ENCODE data around the gene SUGT1. TPM values are rescaled to one million over a fixed set of nuclear protein-coding genes. Genes with fewer than 3 reads are reported as not detected.
"Not testable (repeated sequence)": the region's sequence is repeated elsewhere in the genome, so short reads cannot be mapped to it uniquely, and the experiment has no call there.

SUGT1 gene
- total and polyA plus RNA-seq, 2 of the 13 experiments (the other 11 are each of a cell fraction or from before 2014, with no cell fraction given) = 23.1 to 71.2 TPM

DNA sequence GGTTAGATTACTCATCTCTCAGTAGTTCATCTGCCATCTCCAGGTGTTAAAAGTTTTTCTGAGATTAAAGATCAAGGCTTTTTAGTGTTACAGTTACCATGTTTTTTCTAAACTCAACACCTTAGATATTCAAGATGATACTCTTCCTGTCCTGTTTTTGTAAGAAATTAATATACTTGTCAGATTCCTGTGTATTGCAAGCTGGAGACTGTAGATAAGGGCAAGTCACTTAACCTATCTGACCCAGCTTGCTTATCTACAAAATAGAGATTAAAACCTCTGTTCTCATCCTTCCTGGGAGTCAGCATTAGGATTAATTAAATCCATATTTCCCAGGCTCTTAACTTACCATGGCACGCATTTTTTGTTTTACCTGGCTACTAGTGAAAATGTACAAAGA lies 25.2 kb downstream of the SUGT1 start:
- Histone ChIP-seq H3K4me3 (replicated peaks in 1 of 3; ENCODE audit: insufficient read depth in 1 of 3, low read depth in 2 of 3, low read length in 3 of 3) (no peak overlapping the region), H3K4me1 (ENCODE audit: insufficient read depth, low read length) (no peaks in the 10 kb centered on the region), H3K79me2 (ENCODE audit: insufficient read depth, low read length) (no peaks in the 10 kb centered on the region), H3K9ac (ENCODE audit: insufficient read depth, low read depth, low read length) (no peak overlapping the region), H3K9me3 (ENCODE audit: low read length) (no peaks in the 10 kb centered on the region), H3K27me3 (ENCODE audit: control insufficient read depth in 1 of 2, insufficient read depth in 2 of 2, low read length in 2 of 2) (no peaks in the 10 kb centered on the region), H3K36me3 (replicated peaks in 1 of 2; ENCODE audit: control insufficient read depth in 1 of 2, insufficient read depth in 2 of 2, low read length in 2 of 2) (peaks cover 7 to 43% of the 10 kb centered on the region in 2 experiments), H3K4me2 (ENCODE audit: low read depth, low read length) (no peak overlapping the region), H2AFZ (ENCODE audit: low read length) (no peak overlapping the region), H4K20me1 (ENCODE audit: insufficient read depth, low read length) (no peaks in the 10 kb centered on the region), H3K27ac (ENCODE audit: extremely low read length, insufficient read depth, low read length) (no peak overlapping the region)
- no peak for TF ChIP-seq TSC22D2 (CRISPR knock-in tag; IDR thresholded peaks at IDR 0.05; ENCODE audit: borderline replicate concordance)
- TF ChIP-seq, protein P1, sequence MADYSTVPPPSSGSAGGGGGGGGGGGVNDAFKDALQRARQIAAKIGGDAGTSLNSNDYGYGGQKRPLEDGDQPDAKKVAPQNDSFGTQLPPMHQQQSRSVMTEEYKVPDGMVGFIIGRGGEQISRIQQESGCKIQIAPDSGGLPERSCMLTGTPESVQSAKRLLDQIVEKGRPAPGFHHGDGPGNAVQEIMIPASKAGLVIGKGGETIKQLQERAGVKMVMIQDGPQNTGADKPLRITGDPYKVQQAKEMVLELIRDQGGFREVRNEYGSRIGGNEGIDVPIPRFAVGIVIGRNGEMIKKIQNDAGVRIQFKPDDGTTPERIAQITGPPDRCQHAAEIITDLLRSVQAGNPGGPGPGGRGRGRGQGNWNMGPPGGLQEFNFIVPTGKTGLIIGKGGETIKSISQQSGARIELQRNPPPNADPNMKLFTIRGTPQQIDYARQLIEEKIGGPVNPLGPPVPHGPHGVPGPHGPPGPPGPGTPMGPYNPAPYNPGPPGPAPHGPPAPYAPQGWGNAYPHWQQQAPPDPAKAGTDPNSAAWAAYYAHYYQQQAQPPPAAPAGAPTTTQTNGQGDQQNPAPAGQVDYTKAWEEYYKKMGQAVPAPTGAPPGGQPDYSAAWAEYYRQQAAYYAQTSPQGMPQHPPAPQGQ (CRISPR knock-in tag; IDR thresholded peaks at IDR 0.05; ENCODE audit: borderline replicate concordance) = no peak
- TF ChIP-seq ZNF468 (CRISPR knock-in tag; IDR thresholded peaks at IDR 0.05) = no peak
- intact Hi-C loops (cut with micrococcal nuclease; ENCODE audit: unreplicated experiment) = no loop called here
- CTCF ChIA-PET (ENCODE audit: low intra/inter-chr PET ratio, low total read pairs) = no interaction called here
- BruUV-seq (replicated peaks) = no TSS peak
- in situ Hi-C loops (cut with HindIII; ENCODE audit: extremely low pct_ligation_motif_present, low pct_unique_long_range_greater_than_20kb) = no loop called here
- WGBS (ENCODE audit: low lambda C conversion rate) = 93% methylated on average over 1 of the region's 1 CpG
- no peak for FAIRE-seq
- DNase-seq (ENCODE audit: low spot score) = no peak
- no peak for ATAC-seq
- POLR2A ChIA-PET = no interaction called here

DNA sequence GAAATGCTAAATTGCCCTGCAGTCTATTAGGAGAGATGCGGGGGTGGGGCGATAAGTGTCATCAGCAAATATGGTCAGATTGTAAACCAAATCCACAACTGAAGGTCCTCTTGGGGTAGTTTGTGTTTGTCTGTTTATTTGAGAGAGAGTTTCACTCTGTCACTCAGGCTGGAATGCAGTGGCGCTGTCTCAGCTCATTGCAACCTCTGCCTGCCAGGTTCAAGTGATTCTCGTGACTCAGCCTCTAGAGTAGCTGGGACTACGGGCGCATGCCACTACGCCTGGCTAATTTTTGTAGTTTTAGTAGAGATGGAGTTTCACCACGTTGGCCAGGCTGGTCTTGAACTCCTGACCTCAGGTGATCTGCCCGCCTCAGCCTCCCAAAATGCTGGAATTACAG lies 33.2 kb downstream of the SUGT1 start:
- H2AFZ ChIP-seq (ENCODE audit: low read length); in situ Hi-C loops (cut with HindIII; ENCODE audit: extremely low pct_ligation_motif_present, low pct_unique_long_range_greater_than_20kb); CTCF ChIA-PET (ENCODE audit: low intra/inter-chr PET ratio, low total read pairs); H3K79me2 ChIP-seq (ENCODE audit: insufficient read depth, low read length); FAIRE-seq; H3K4me2 ChIP-seq (ENCODE audit: low read depth, low read length); ATAC-seq; H3K4me1 ChIP-seq (ENCODE audit: insufficient read depth, low read length); DNase-seq (ENCODE audit: low spot score); H3K9ac ChIP-seq (ENCODE audit: insufficient read depth, low read depth, low read length); H3K4me3 ChIP-seq (replicated peaks in 1 of 3; ENCODE audit: insufficient read depth in 1 of 3, low read depth in 2 of 3, low read length in 3 of 3); intact Hi-C loops (cut with micrococcal nuclease; ENCODE audit: unreplicated experiment); H3K27ac ChIP-seq (ENCODE audit: extremely low read length, insufficient read depth, low read length); H3K27me3 ChIP-seq (ENCODE audit: control insufficient read depth in 1 of 2, insufficient read depth in 2 of 2, low read length in 2 of 2); H3K9me3 ChIP-seq (ENCODE audit: low read length); BruUV-seq (replicated peaks); H4K20me1 ChIP-seq (ENCODE audit: insufficient read depth, low read length): not testable (repeated sequence)
- H3K36me3 ChIP-seq (replicated peaks in 1 of 2; ENCODE audit: control insufficient read depth in 1 of 2, insufficient read depth in 2 of 2, low read length in 2 of 2) = peaks cover 12 to 33% of the 10 kb centered on the region in 2 experiments
- POLR2A ChIA-PET = interaction anchor here (1.0 kb wide), 1 partner anchor 33 kb away, joined by 3 read pairs; the partner anchor contains the start of gene SUGT1
- 100% methylated on average over 8 of the region's 9 CpGs for WGBS (ENCODE audit: low lambda C conversion rate)
